Heart left ventricle (tissue), 16 donors: ENCODE results near the gene TM9SF4. TPM values are rescaled to one million over a fixed set of nuclear protein-coding genes. Genes with fewer than 3 reads are reported as not detected.

Experiments
- ATAC-seq, 4 donors: fragments of 200-7000 bp; cut with Tn5 transposase; one replicate each; pipeline ENCODE4 v1.9.1; 2020 to 2022; ENCODE audit warnings: moderate library complexity in 4 of 4, mild to moderate bottlenecking in 3 of 4, moderate number of reproducible peaks in 1 of 4
- DNase-seq, 5 donors: peaks; one replicate each; pipeline ENCODE4 v3.0.0-alpha.2; 2020
- H3K27ac ChIP-seq, 12 donors: fragments of 200-600 bp; sonication (generic) in 4 of 12; one replicate each; pipeline versions ENCODE4 v1.5.0 to v1.8.0; 2016 to 2022; ENCODE audit warnings: mild to moderate bottlenecking in 2 of 12
- H3K27me3 ChIP-seq, 9 donors: fragments of 200-600 bp; sonication (generic) in 2 of 9; one replicate each; pipeline versions ENCODE4 v1.5.1 to v1.8.0; 2016 to 2022; ENCODE audit warnings: mild to moderate bottlenecking in 3 of 9
- H3K36me3 ChIP-seq, 9 donors: fragments of 200-600 bp; sonication (generic) in 2 of 9; one replicate each; pipeline versions ENCODE4 v1.5.0 to v1.8.0; 2018 to 2022; ENCODE audit warnings: mild to moderate bottlenecking in 2 of 9
- H3K4me1 ChIP-seq, 12 donors: fragments of 200-600 bp; sonication (generic) in 4 of 12; one replicate each; pipeline versions ENCODE4 v1.5.0 to v1.8.0; 2016 to 2022; ENCODE audit warnings: mild to moderate bottlenecking in 3 of 12
- H3K4me3 ChIP-seq, 12 donors: fragments of 200-600 bp; sonication (generic) in 4 of 12; one replicate each; pipeline versions ENCODE4 v1.5.0 to v1.8.0; 2017 to 2022; ENCODE audit warnings: mild to moderate bottlenecking in 9 of 12, moderate library complexity in 4 of 12
- H3K9me3 ChIP-seq, 12 donors: fragments of 200-600 bp; sonication (generic) in 4 of 12; one replicate each; pipeline versions ENCODE4 v1.5.0 to v1.8.0; 2016 to 2022; ENCODE audit warnings: mild to moderate bottlenecking in 1 of 12
- POLR2A ChIP-seq, 2 donors: fragments of 450-650 bp; IDR thresholded peaks; one replicate each; pipeline ENCODE4 v1.6.1; 2017; ENCODE audit warnings: antibody characterized with exemption in 2 of 2, mild to moderate bottlenecking in 2 of 2, moderate library complexity in 2 of 2
- WGBS, 4 donors: extraction: QIAGEN DNeasy Blood & Tissue Kit in 2 of 4; methylation state at CpG; one replicate each; pipeline versions ENCODE4 v1.1.5 to v1.1.7; 2013 to 2018; 5-methylcytosine and 5-hydroxymethylcytosine counted together
- intact Hi-C, 10 donors: fragments of 100-400 bp; cut with DNase I; formaldehyde crosslinking; loops; one replicate each; pipeline versions ENCODE4 v1.11.1 to v1.14.2; 2022
- long read RNA-seq, 3 donors: library from polyadenylated mRNA; unstranded; transcript quantifications; one replicate each; pipeline ENCODE4 v2.0.0, GENCODE V29; 2020 to 2021
- polyA plus RNA-seq, 2 donors: library from polyadenylated mRNA; stranded (reverse); fragments of 200-250 nt; gene quantifications; one replicate each; pipeline ENCODE4 v1.2.3, GENCODE V29; 2013
- total RNA-seq, 9 donors: library from RNA; depleted of rRNA in 2 of 9; stranded (reverse); fragments of >200 nt in 2 of 9; fragmentation: NEBNext Ultra II Directional in 3 of 9; extraction: Animal tissue kit (Norgen Biotek cat#: 25700) in 3 of 9; gene quantifications; one replicate each; pipeline versions ENCODE4 v1.1.0 to v1.2.4, GENCODE V29; 2016 to 2023
- TF ChIP-seq, protein P1 (sequence below), 12 donors: fragments of 200-600 bp; sonication (generic) in 4 of 12; IDR thresholded peaks; one replicate each; pipeline versions ENCODE4 v1.5.0 to v1.8.0; 2018 to 2022; ENCODE audit warnings: antibody characterized with exemption in 12 of 12, mild to moderate bottlenecking in 5 of 12
- donor health status: ischemic (EF 13 %, LVEDD 7.1; RV severe dilation, severe dysfunction).
- donor health status: healthy with polysubstance abuse.
- donor health status: DM: no; HTN: yes; CAD: no.
- donor health status: DM: no; HTN: no; CAD: no.
- donor health status: ischemic (EF 25% LVEDD 6.9; RV normal size, moderate dysfunction).
- donor health status: ischemic (EF 25% LVEDD 5.7; RV mildly dilated, moderate dysfunction).
- donor health status: healthy.
- donor health status: DM: yes; HTN: yes; CAD: no.
- donor health status: ischemic (EF 35%, LVEDD 5.7; RV mildly dilated, moderate dysfunction).
- donor health status: nonischemic (EF 11% LVEDD 7.7; RV severe dilation, severe dysfunction).
- donor health status: DM: yes; HTN: yes; CAD: no.
- donor health status: PGD.
- donor health status: ischemic (EF 29% LVEDD 5.4; RV normal size, mild dysfunction).
- donor health status: nonischemic (EF 23%, LVEDD 6.1; RV moderate dilation, normal function).

Gene TM9SF4, protein sequence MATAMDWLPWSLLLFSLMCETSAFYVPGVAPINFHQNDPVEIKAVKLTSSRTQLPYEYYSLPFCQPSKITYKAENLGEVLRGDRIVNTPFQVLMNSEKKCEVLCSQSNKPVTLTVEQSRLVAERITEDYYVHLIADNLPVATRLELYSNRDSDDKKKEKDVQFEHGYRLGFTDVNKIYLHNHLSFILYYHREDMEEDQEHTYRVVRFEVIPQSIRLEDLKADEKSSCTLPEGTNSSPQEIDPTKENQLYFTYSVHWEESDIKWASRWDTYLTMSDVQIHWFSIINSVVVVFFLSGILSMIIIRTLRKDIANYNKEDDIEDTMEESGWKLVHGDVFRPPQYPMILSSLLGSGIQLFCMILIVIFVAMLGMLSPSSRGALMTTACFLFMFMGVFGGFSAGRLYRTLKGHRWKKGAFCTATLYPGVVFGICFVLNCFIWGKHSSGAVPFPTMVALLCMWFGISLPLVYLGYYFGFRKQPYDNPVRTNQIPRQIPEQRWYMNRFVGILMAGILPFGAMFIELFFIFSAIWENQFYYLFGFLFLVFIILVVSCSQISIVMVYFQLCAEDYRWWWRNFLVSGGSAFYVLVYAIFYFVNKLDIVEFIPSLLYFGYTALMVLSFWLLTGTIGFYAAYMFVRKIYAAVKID
- 10 to 100 TPM; 25.6 to 37.9 (median 30.0) TPM for total RNA-seq
- 10 to 100 TPM; 15.7 to 23.5 TPM for polyA plus RNA-seq
- long read RNA-seq, donor 1, transcript TM9SF4-202 (18 exons, 3,978 nt) = major isoform, 23 of 53 reads
- long read RNA-seq, donor 1, partial matches to known transcripts = 7 of 53 reads
- long read RNA-seq, donor 1, other reads (novel, unspliced or antisense) = 23 of 53 reads
- long read RNA-seq, donor 2, full-length matches to known transcripts = 109 of 162 reads
- long read RNA-seq, donor 2, partial matches to known transcripts = 17 of 162 reads
- long read RNA-seq, donor 2, other reads (novel, unspliced or antisense) = 36 of 162 reads
- long read RNA-seq, donor 3, transcript TM9SF4-202 (18 exons, 3,978 nt) = major isoform, 25 of 46 reads
- long read RNA-seq, donor 3, partial matches to known transcripts = 8 of 46 reads
- long read RNA-seq, donor 3, other reads (novel, unspliced or antisense) = 12 of 46 reads

DNA sequence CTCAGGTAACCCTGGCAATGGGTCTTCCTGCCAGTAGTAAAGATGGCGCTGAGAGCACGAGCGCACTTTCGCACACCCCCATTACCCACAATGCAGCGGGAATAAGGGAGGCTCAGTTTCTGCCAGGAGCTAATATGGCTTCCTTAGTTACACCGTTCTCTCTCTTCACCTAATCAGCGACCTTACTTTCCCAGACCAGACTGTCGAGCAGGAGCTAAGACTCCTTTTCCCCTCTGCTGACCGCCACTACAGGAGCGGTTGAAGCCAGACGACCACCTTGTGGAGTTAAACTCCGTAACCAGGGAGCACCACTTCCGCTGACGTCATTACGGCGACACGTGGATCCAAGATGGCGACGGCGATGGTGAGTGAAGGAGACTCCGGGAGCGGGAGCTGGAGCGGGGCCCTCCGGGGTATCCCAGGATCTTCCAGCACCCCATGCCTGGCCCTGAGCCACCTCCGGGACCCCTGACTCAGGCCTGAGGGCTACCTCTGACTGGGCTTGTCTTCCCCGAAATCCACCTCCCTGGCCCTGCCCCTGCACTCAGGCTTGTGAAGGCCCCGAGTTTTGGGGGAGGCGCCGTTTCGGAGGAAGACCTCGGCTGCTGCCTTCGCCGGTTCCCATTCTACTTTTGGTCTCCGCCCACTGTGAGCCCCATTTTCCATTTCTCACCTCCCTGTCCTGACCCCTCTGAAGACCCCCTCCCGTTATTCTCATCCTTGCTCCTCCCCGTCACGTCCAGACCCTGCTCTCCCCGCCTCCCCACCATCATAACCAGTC is at the start of gene TM9SF4:
Gene TM9SF4 (plus strand): TSS at position 323 of the 781 bp plus-strand sequence. CDS start 27 bp downstream, at position 350.
- peaks cover 0 to 46% (median 18%) of the 10 kb centered on the region in 12 donors for H3K4me1 ChIP-seq
- no peaks in the 10 kb centered on the region for H3K27me3 ChIP-seq
- peak within 1 kb of the TSS; percentile 74 to 98 (median 82) for H3K4me3 ChIP-seq
- WGBS, 4 donors = 0 to 1% (median 0%) methylated on average over 30 to 38 of the region's 38 CpGs
- H3K9me3 ChIP-seq = no peaks in the 10 kb centered on the region
- TF ChIP-seq, protein P1, sequence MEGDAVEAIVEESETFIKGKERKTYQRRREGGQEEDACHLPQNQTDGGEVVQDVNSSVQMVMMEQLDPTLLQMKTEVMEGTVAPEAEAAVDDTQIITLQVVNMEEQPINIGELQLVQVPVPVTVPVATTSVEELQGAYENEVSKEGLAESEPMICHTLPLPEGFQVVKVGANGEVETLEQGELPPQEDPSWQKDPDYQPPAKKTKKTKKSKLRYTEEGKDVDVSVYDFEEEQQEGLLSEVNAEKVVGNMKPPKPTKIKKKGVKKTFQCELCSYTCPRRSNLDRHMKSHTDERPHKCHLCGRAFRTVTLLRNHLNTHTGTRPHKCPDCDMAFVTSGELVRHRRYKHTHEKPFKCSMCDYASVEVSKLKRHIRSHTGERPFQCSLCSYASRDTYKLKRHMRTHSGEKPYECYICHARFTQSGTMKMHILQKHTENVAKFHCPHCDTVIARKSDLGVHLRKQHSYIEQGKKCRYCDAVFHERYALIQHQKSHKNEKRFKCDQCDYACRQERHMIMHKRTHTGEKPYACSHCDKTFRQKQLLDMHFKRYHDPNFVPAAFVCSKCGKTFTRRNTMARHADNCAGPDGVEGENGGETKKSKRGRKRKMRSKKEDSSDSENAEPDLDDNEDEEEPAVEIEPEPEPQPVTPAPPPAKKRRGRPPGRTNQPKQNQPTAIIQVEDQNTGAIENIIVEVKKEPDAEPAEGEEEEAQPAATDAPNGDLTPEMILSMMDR (IDR thresholded peaks at IDR 0.05) = no peak
- no peak for TF ChIP-seq POLR2A (IDR thresholded peaks at IDR 0.05)
- H3K27ac ChIP-seq = peak within 1 kb of the TSS; percentile 94 to 99 (median 98)
- intact Hi-C loops = loop anchor here in 4 of 10 donors (2.0 to 5.0 kb wide), 2 partner anchors 97 to 98 kb away; partner anchors contain the start of genes PLAGL2 (in 4 of the 4) and POFUT1 (in 4 of the 4)
- DNase-seq = peak; percentile 89 to 93 (median 92)
- H3K36me3 ChIP-seq = peaks cover 0 to 8% (median 0%) of the 10 kb centered on the region in 9 donors
- ATAC-seq = peak; percentile 91 to 96 (median 94)

DNA sequence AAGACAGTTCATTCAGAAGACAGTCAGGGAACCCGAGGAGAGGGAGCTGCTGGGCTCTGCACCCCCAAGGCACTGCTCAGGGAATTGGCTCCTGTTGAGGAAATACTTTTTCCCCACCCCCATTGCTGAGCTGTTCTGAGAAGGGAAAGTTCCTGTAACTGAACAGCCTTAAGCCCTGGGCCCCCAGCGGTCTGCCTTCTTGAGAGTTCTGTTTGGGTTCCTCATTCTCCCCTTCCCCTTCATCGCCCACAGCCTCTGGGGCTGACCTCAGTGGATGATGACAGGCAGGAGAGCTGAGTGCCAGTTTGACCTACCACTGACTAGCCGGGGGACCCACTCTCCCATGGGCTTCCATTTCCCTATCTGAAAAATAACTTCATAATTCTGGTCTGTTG is 46.7 kb upstream of the TM9SF4 start:
- DNase-seq (peak; percentile 54 to 77 (median 66)), ATAC-seq (peak; percentile 42 to 90 (median 76))
- no peaks in the 10 kb centered on the region for H3K9me3 ChIP-seq
- TF ChIP-seq, protein P1 (IDR thresholded peaks at IDR 0.05) = no peak
- no peak for TF ChIP-seq POLR2A (IDR thresholded peaks at IDR 0.05)
- peaks cover 0 to 23% (median 6%) of the 10 kb centered on the region in 9 donors for H3K27me3 ChIP-seq
- WGBS, 4 donors = 54 to 59% (median 55%) methylated on average over 4 of the region's 4 CpGs
- H3K4me1 ChIP-seq = peaks cover 0 to 65% (median 0%) of the 10 kb centered on the region in 12 donors
- H3K36me3 ChIP-seq = no peaks in the 10 kb centered on the region
- peak overlapping the region in 1 of 12 donors; percentile 39 for H3K4me3 ChIP-seq
- intact Hi-C loops = no loop called here
- peak overlapping the region in 4 of 12 donors; percentile 14 to 92 (median 26) for H3K27ac ChIP-seq

DNA sequence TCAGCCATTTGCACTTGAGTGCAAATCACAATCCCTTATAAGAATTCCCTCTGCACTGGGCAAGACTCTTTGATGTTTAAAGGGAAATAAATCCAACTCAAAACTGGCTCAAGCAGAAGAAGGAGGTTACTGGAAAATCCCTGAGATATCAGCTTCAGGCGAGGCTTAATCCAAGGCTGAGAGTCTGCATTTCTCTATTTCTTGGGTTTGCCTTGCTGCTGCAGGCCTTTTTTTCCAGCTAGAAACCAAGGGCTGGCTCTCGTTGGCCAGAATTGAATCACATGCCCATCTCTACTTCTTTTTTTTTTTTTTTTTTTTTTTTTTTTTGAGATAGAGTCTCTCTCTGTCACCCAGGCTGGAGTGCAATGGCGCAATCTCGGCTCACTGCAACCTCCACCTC is 45.8 kb upstream of the TM9SF4 start:
- peak in 2 of 4 donors; percentile 36 to 52 for ATAC-seq
- Histone ChIP-seq H3K4me3 (peak overlapping the region in 1 of 12 donors; percentile 39), H3K27me3 (peaks cover 0 to 19% (median 4%) of the 10 kb centered on the region in 9 donors), H3K27ac (peak overlapping the region in 3 of 12 donors; percentile 21 to 92 (median 30)), H3K36me3 (no peaks in the 10 kb centered on the region), H3K9me3 (no peaks in the 10 kb centered on the region), H3K4me1 (peaks cover 0 to 64% (median 0%) of the 10 kb centered on the region in 12 donors)
- DNase-seq = no peak
- WGBS, 4 donors = 53 to 79% (median 72%) methylated on average over 4 of the region's 4 CpGs
- intact Hi-C loops = no loop called here
- TF ChIP-seq POLR2A (IDR thresholded peaks at IDR 0.05) = no peak
- TF ChIP-seq, protein P1 (IDR thresholded peaks at IDR 0.05) = no peak
